Brain microvascular endothelial cell (primary cell): ENCODE measurements around the gene LAMP5.

ENCODE experiments used
- DNase-seq: peaks from one replicate; pipeline ENCODE4 v3.0.0-alpha.2; 2020
- H3K27ac ChIP-seq: fragments of 250-450 bp; sonication (Bioruptor Pico); 2 replicates; pipeline ENCODE4 v1.5.1; 2020; ENCODE audit warnings: mild to moderate bottlenecking, moderate library complexity
- H3K27me3 ChIP-seq: fragments of 250-450 bp; sonication (Bioruptor Pico); replicated peaks from 2 replicates; pipeline ENCODE4 v1.5.1; 2020; ENCODE audit warnings: mild to moderate bottlenecking
- H3K36me3 ChIP-seq: fragments of 250-450 bp; sonication (Bioruptor Pico); replicated peaks from 2 replicates; pipeline ENCODE4 v1.5.1; 2020; ENCODE audit warnings: mild to moderate bottlenecking
- H3K4me3 ChIP-seq: 2 replicates; pipeline ENCODE4 v1.5.1; 2011; ENCODE audit warnings: low read depth, mild to moderate bottlenecking, control low read depth, low read length, moderate library complexity
- CTCF ChIP-seq: IDR thresholded peaks from 2 replicates; pipeline ENCODE4 v1.5.1; 2011; ENCODE audit warnings: low read depth, mild to moderate bottlenecking, moderate library complexity, low read length, control low read depth, inconsistent platforms; ENCODE audit errors: missing control alignments
- in situ Hi-C: cut with HindIII; loops from 2 replicates; pipeline ENCODE4 v1.10.0; 2017; ENCODE audit warnings: low sequenced_read_pairs, low pct_ligation_motif_present

The LAMP5 gene

GRCh38 chr20:9565910-9566550 lies 51.6 kb downstream of the LAMP5 start:
- TF ChIP-seq CTCF, result no peak
- Histone ChIP-seq H3K27me3 (no peaks in the 10 kb centered on the region), H3K36me3 (no peaks in the 10 kb centered on the region), H3K27ac (no peak overlapping the region), H3K4me3 (no peak overlapping the region)
- in situ Hi-C loops, result no loop called here
- DNase-seq, result no peak

DNA sequence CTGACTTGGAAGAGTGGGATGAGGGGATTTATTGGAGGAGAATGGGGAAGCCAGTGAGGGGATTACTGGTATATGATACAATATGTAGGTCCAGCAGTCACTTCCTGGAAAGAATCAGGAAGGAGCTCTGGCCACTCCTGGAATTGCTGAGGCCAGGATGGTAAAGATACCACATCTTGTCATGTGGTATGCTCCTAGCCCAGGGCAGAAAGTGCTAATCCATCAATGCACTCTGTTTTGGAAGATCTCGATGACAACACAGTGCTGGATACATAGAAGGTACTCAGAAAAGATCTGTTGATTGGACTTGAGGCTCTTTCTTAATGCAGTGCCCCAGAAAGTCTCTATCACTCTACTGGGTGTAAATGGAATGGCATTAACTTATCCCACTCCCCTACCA lies 52.6 kb downstream of the LAMP5 start:
- in situ Hi-C loops, result no loop called here
- DNase-seq, result no peak
- TF ChIP-seq CTCF, result no peak
- no peaks in the 10 kb centered on the region for H3K36me3 ChIP-seq
- no peaks in the 10 kb centered on the region for H3K27me3 ChIP-seq
- H3K4me3 ChIP-seq, result no peak overlapping the region
- H3K27ac ChIP-seq, result no peak overlapping the region

- Histone ChIP-seq H3K27me3 (no peaks in the 10 kb centered on the region), H3K27ac (no peak overlapping the region), H3K36me3 (no peaks in the 10 kb centered on the region), H3K4me3 (no peak overlapping the region)
- no peak for DNase-seq
- in situ Hi-C loops, result no loop called here
- no peak for TF ChIP-seq CTCF
Observed at GRCh38 chr20:9570612-9571011, 56.2 kb downstream of the LAMP5 start.

GRCh38 chr20:9571783-9572182 lies 57.4 kb downstream of the LAMP5 start:
- in situ Hi-C loops, result no loop called here
- no peak overlapping the region for H3K4me3 ChIP-seq
- no peak for DNase-seq
- H3K27ac ChIP-seq, result no peak overlapping the region
- H3K27me3 ChIP-seq, result no peaks in the 10 kb centered on the region
- no peak for TF ChIP-seq CTCF
- no peaks in the 10 kb centered on the region for H3K36me3 ChIP-seq

GRCh38 chr20:9572670-9573069 lies 58.3 kb downstream of the LAMP5 start:
- TF ChIP-seq CTCF, result no peak
- no peak overlapping the region for H3K27ac ChIP-seq
- no peak for DNase-seq

More at GRCh38 chr20:9572670-9573069, 58.3 kb downstream of the LAMP5 start:
- no peak overlapping the region for H3K4me3 ChIP-seq
- H3K27me3 ChIP-seq, result no peaks in the 10 kb centered on the region
- in situ Hi-C loops, result no loop called here
- H3K36me3 ChIP-seq, result no peaks in the 10 kb centered on the region
